ENCODE results near the gene FCN1. TPM values are rescaled to one million over a fixed set of nuclear protein-coding genes. Genes with fewer than 3 reads are reported as not detected.

The FCN1 gene
- total and polyA plus RNA-seq, 10 of the 15 experiments (the other 5 are each of a cell fraction or from before 2014, with no cell fraction given), result 0.08 TPM; not detected in 9

DNA sequence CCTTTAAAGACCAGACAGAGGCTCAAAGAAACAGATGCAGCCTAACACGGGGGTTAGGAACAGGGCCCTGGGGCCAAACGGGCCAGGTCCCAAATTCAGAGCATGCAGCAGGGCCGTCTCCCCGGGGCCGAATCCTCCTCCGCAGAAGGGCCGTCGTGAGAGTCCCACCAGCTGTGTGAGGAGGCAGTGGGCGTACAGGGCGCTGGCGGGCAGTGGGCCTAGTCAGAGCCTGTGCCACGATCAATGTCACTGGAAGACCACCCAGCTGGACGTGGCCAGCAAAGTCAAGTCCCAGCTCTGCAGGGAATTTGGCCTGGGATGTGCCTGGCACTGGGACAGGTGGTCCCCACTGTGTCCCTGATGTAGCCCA, 52.9 kb downstream of the FCN1 start:
- no peak overlapping the region for H3K9ac ChIP-seq (ENCODE audit: control insufficient read depth, insufficient read depth, low read length)
- FAIRE-seq (no peak), DNase-seq (ENCODE audit: low read depth, low spot score) (no peak), ATAC-seq (no peak)
- no peaks in the 10 kb centered on the region; the same call in 2 of the 3 replicates for H3K9me3 ChIP-seq (replicated peaks; ENCODE audit: control insufficient read depth, insufficient read depth, low read length)
- TF ChIP-seq ZNF592 (IDR thresholded peaks at IDR 0.05) (no peak), PKNOX1 (IDR thresholded peaks at IDR 0.05) (no peak), NFYA (IDR thresholded peaks at IDR 0.05; ENCODE audit: borderline replicate concordance, low read depth, low read length) (no peak), ELK1 (IDR thresholded peaks at IDR 0.05; ENCODE audit: low read depth, low read length) (no peak), CBX3 (IDR thresholded peaks at IDR 0.05; ENCODE audit: borderline replicate concordance, low read depth) (no peak), RUNX3 (IDR thresholded peaks at IDR 0.05; ENCODE audit: low read length) (no peak), FOXM1 (IDR thresholded peaks at IDR 0.05; ENCODE audit: low read depth, low read length) (no peak)
- TF ChIP-seq, protein P1, sequence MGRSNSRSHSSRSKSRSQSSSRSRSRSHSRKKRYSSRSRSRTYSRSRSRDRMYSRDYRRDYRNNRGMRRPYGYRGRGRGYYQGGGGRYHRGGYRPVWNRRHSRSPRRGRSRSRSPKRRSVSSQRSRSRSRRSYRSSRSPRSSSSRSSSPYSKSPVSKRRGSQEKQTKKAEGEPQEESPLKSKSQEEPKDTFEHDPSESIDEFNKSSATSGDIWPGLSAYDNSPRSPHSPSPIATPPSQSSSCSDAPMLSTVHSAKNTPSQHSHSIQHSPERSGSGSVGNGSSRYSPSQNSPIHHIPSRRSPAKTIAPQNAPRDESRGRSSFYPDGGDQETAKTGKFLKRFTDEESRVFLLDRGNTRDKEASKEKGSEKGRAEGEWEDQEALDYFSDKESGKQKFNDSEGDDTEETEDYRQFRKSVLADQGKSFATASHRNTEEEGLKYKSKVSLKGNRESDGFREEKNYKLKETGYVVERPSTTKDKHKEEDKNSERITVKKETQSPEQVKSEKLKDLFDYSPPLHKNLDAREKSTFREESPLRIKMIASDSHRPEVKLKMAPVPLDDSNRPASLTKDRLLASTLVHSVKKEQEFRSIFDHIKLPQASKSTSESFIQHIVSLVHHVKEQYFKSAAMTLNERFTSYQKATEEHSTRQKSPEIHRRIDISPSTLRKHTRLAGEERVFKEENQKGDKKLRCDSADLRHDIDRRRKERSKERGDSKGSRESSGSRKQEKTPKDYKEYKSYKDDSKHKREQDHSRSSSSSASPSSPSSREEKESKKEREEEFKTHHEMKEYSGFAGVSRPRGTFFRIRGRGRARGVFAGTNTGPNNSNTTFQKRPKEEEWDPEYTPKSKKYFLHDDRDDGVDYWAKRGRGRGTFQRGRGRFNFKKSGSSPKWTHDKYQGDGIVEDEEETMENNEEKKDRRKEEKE (IDR thresholded peaks at IDR 0.05), result no peak
- H4K20me1 ChIP-seq (ENCODE audit: control insufficient read depth, insufficient read depth), result no peaks in the 10 kb centered on the region
- intact Hi-C loops (cut with micrococcal nuclease; ENCODE audit: unreplicated experiment) (no loop called here), in situ Hi-C loops (cut with MboI) (no loop called here)
- H3K27me3 ChIP-seq (replicated peaks in 1 of 2; ENCODE audit: control insufficient read depth in 2 of 2, insufficient read depth in 2 of 2, low read length in 1 of 2), result no peaks in the 10 kb centered on the region
- ChIA-PET RAD21 (ENCODE audit: unreplicated experiment) (no interaction called here), SMC1A (ENCODE audit: uncharacterized antibody, unreplicated experiment) (no interaction called here), POLR2A (no interaction called here), CTCF (interaction anchor here (0.6 kb wide), 1 partner anchor 640 kb away, joined by 3 read pairs; no protein-coding TSS in a partner anchor)
- no peaks in the 10 kb centered on the region for H3K79me2 ChIP-seq (ENCODE audit: control insufficient read depth, insufficient read depth, low read length)
- no peak overlapping the region for H3K27ac ChIP-seq (ENCODE audit: control insufficient read depth, insufficient read depth)
- no TSS peak for BruUV-seq (replicated peaks)
- no peak overlapping the region for H2AFZ ChIP-seq (ENCODE audit: control insufficient read depth, low read depth, low read length)
- 45% methylated on average over 13 of the region's 13 CpGs for WGBS (ENCODE audit: insufficient coverage, insufficient replicate concordance, low lambda C conversion rate, missing lambda C conversion rate)
- no peaks in the 10 kb centered on the region for H3K36me3 ChIP-seq (ENCODE audit: control insufficient read depth in 2 of 2, insufficient read depth in 2 of 2, low read length in 1 of 2)
- no peak overlapping the region for H3K4me3 ChIP-seq
- H3K4me2 ChIP-seq (ENCODE audit: control insufficient read depth, insufficient read depth), result no peak overlapping the region
- peaks cover 6% of the 10 kb centered on the region; the same call in 1 of the 2 replicates for H3K4me1 ChIP-seq (ENCODE audit: control insufficient read depth, insufficient read depth, low read length)

Measured in GM12878 (cell line).